GM19455 (cell line): ENCODE measurements around the gene NISCH.

Source experiments
- ATAC-seq: cut with Tn5 transposase; IDR thresholded peaks from one replicate; pipeline ENCODE4 v1.9.1; 2021; ENCODE audit not compliant: unreplicated experiment

The NISCH gene

GRCh38 chr3:52512105-52512504, 56.7 kb downstream of the NISCH start:
- ATAC-seq: no peak

GRCh38 chr3:52512727-52513126, 57.3 kb downstream of the NISCH start:
- no peak for ATAC-seq

DNA sequence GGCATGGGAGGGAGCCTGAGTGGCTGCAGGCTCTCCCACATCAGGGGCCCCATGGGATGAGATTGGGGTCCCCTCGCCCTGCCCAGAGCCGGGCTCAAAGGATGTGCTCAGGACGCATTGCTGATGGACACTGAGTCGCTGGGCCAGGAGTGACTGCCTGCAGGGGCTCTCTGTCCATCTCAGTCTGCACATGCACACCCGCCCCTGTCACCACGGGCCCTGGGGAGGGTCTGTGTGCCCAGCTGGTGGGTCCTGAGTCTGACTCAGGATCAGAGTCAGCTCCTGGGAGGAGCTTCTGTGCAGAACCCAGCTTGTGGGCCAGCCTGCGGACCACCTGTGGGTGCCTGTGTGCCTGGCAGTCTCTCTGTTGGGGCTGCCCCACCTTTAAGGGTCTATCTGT, 57.9 kb downstream of the NISCH start:
- ATAC-seq: no peak

GRCh38 chr3:52514576-52514975, 59.2 kb downstream of the NISCH start:
- no peak for ATAC-seq

DNA sequence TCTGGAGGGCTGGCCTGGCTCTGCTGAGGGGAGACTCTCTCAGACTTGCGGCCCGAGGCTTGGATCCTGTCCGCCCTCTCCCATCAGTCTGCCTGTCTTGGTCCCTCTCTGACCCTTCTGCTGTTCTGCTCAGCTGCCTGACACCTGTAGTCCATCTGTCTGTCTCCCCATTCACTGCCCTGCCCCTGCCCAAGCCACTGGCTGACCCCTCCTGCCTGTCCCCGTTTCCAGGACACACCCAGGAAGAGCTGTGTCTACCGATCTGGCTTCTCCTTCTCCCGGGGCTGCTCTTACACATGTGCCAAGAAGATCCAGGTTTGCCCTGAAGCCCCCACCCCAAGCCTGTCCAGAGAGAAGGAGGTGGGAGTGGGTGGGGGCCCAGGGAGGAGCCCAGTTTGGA, 59.8 kb downstream of the NISCH start:
- no peak for ATAC-seq

- no peak for ATAC-seq
Observed at GRCh38 chr3:52516509-52517195, 61.2 kb downstream of the NISCH start.

DNA sequence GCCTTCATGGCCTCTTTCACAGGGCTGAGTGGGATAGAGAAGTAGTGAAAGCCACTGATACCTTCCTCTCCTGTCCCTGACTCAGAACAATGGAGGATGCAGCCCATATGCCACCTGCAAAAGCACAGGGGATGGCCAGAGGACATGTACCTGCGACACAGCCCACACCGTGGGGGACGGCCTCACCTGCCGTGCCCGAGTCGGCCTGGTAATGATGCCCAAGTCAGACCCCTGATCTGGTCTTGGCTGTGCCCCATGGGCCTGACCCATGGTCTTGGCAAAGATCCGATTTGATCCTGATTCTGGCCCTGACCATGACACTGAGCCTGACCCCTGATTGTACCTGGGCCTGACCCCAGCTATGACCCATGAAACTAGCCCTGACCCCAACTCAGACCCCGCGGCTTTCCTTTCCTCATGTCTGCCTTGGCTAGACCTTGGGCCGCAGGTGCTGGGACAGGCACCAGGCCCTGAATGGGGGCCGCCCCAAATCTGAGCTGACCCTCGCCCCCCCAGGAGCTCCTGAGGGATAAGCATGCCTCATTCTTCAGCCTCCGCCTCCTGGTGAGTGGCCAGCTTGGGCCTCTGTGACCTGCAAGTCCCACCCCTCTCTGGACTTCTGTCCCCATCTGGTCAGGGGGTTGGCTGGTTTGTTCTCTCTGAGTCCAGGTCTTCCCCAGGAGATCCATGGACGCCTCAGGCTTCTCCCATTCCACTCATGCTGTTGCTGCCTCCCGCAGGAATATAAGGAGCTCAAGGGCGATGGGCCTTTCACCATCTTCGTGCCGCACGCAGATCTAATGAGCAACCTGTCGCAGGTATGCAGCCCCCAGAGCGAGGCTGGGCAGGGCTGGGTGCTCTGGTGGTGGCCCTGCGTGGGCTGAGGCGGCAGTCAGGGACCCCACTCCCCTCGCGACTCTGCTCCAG, 62.7 kb downstream of the NISCH start:
- ATAC-seq: no peak

- ATAC-seq: no peak
Observed at GRCh38 chr3:52518723-52519444, 63.5 kb downstream of the NISCH start.

DNA sequence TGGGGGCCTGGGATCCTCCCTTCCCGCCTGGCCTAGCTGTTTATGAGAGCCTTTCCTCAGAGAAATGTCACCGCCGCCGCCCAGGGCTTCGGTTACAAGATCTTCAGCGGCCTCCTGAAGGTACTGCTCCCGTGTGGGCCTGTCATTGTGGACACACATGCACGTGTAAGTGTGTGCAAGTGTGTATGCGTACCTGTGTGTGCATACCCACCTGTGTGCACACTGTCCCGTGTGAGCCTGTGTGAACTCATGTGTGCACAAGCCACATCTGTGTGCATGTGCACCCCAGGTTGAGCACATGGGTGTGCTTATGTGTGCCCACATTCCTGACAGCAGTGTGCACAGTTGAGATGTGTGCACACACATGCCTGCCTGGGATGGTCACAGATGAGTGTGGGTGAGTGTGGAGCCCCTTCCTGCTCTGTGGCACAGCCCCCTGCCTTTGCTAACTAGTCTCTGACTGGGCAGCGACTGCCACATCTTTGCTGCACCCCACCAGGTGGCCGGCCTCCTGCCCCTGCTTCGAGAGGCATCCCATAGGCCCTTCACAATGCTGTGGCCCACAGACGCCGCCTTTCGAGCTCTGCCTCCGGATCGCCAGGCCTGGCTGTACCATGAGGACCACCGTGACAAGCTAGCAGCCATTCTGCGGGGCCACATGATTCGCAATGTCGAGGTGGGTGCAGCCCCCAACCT, 64.2 kb downstream of the NISCH start:
- ATAC-seq: no peak

DNA sequence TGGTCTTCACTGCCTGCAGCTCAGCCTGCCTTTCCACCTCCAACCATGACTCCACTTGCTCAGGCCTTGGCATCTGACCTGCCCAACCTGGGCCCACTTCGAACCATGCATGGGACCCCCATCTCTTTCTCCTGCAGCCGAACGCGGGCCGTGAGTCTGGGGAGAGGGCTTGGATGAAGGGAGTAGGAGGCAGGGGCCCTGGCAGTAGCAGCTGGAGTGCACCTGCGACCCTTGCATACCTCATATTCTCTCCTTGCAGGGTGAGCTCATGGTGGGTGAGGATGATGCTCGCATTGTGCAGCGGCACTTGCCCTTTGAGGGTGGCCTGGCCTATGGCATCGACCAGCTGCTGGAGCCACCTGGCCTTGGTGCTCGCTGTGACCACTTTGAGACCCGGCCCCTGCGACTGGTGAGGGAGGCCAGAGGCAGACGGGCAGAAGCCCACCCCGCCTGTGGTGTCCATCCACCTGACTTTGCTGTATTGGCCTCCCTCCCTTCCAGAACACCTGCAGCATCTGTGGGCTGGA, 64.8 kb downstream of the NISCH start:
- no peak for ATAC-seq

- ATAC-seq: no peak
Observed at GRCh38 chr3:52520716-52521487, 65.5 kb downstream of the NISCH start.

- no peak for ATAC-seq
Observed at GRCh38 chr3:52521488-52521824, 66.1 kb downstream of the NISCH start.

DNA sequence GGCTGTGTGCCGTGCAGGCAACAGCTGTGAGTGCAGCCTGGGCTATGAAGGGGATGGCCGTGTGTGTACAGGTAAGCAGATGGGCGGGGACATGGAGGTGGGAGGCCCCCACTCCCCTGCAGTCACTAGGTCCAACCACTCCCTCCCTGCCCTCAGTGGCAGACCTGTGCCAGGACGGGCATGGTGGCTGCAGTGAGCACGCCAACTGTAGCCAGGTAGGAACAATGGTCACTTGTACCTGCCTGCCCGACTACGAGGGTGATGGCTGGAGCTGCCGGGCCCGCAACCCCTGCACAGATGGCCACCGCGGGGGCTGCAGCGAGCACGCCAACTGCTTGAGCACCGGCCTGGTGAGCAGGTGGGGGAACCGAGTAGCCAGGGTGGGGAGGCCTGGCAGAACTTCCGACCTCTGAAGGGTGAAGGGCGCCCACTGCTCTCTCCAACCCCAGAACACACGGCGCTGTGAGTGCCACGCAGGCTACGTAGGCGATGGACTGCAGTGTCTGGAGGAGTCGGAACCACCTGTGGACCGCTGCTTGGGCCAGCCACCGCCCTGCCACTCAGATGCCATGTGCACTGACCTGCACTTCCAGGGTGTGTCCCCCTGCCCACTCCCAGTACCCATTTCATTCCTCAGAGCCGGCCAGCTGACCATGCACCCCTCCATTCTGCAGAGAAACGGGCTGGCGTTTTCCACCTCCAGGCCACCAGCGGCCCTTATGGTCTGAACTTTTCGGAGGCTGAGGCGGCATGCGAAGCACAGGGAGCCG, 66.7 kb downstream of the NISCH start:
- ATAC-seq: no peak

GRCh38 chr3:52522651-52523251, 67.3 kb downstream of the NISCH start:
- ATAC-seq: no peak

- ATAC-seq: no peak
Observed at GRCh38 chr3:52523386-52524257, 68.2 kb downstream of the NISCH start.

DNA sequence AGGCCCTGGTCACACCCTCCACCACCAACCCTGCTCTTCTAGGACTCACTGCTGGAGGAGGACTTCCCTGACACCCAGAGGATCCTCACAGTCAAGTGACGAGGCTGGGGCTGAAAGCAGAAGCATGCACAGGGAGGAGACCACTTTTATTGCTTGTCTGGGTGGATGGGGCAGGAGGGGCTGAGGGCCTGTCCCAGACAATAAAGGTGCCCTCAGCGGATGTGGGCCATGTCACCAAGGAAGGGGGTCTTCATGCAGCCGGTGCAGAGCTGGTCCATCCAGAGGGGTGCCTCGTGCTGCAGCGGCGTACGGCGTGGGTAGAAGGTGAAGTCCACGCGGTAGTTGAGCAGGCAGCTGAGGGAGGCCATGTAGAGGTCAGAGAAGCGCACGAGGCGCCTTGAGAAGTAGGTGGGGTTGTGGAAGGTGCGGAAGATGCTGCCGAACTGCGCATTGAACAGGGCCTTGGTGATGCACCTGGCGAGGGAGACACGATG, 68.9 kb downstream of the NISCH start:
- ATAC-seq: no peak

DNA sequence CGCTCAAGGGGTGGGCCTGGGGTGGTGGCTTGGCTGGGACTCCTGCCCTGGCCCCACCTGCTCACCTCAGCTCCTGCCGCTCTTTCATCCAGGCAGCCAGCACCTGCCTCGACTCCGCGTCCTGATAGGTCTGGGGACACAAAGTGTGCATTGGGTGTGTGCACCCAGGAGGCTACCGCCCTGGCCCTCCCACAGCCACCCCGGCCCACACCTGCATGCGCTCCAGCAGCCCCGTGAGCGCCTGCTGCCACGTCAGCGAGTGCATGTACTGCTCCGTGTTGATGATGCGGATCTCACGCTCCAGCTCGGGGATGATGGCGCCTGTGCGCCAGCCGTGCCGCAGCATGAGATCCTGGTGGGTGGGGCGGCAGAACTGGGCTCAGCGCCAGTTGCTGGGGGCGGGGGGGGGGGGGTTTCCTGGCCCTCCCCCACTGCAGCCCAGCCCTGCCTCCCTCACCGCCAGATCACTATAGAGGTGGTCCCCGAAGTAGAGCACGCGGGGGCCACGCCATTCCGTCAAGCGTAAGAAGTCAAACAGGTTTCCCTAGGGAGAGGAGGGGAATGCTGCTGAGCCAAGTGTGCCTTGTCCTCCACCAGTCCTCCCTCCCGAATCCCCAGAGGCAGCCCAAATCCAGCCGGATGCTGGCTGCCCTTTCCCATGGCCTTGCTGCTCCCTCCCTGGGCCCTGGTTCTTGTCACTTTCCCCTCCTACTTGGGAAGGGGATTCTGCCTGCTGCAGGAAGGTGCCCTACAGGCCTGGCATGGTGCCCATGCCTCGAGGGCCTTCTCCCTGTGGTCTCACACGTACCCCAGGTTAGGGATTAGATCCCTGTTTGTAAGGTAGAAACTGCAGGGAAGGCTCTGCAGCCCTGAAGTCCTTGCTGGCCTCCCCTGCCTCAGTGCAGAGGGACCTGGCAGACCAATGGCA, 69.6 kb downstream of the NISCH start:
- no peak for ATAC-seq
